ENCODE results near the gene CYGB.

Gene CYGB

GRCh38 chr17:76544546-76545365, 7.2 kb upstream of the CYGB start:
- no peak for TF ChIP-seq CTCF (IDR thresholded peaks at IDR 0.05; ENCODE audit: borderline replicate concordance, insufficient read depth, low read depth, low read length)
- no peak overlapping the region for H3K4me3 ChIP-seq (ENCODE audit: low read depth, low read length)

GRCh38 chr17:76543826-76544545, 6.5 kb upstream of the CYGB start:
- TF ChIP-seq CTCF (IDR thresholded peaks at IDR 0.05; ENCODE audit: borderline replicate concordance, insufficient read depth, low read depth, low read length) = no peak
- H3K4me3 ChIP-seq (ENCODE audit: low read depth, low read length) = no peak overlapping the region

- TF ChIP-seq CTCF (IDR thresholded peaks at IDR 0.05; ENCODE audit: borderline replicate concordance, insufficient read depth, low read depth, low read length) = no peak
- no peak overlapping the region for H3K4me3 ChIP-seq (ENCODE audit: low read depth, low read length)
These were observed 5.9 kb upstream of the CYGB start for GRCh38 chr17:76543482-76543825.

GRCh38 chr17:76542984-76543383, 5.5 kb upstream of the CYGB start:
- H3K4me3 ChIP-seq (ENCODE audit: low read depth, low read length) = no peak overlapping the region
- TF ChIP-seq CTCF (IDR thresholded peaks at IDR 0.05; ENCODE audit: borderline replicate concordance, insufficient read depth, low read depth, low read length) = no peak

- TF ChIP-seq CTCF (IDR thresholded peaks at IDR 0.05; ENCODE audit: borderline replicate concordance, insufficient read depth, low read depth, low read length) = no peak
- H3K4me3 ChIP-seq (ENCODE audit: low read depth, low read length) = no peak overlapping the region
These were observed 5.1 kb upstream of the CYGB start for GRCh38 chr17:76542566-76542971.

- TF ChIP-seq CTCF (IDR thresholded peaks at IDR 0.05; ENCODE audit: borderline replicate concordance, insufficient read depth, low read depth, low read length) = no peak
- no peak overlapping the region for H3K4me3 ChIP-seq (ENCODE audit: low read depth, low read length)
These were observed 4.4 kb upstream of the CYGB start for GRCh38 chr17:76541739-76542454.

Data from GM12875 (cell line).